Neuronal stem cell (in vitro differentiated cells): ENCODE measurements around the gene REG4.
"Not testable (repeated sequence)": the region's sequence is repeated elsewhere in the genome, so short reads cannot be mapped to it uniquely, and the experiment has no call there.

ENCODE experiments used
- DNase-seq: peaks from one replicate; pipeline ENCODE4 v3.0.0-alpha.2; 2013; ENCODE audit warnings: low spot score
- H2AFZ ChIP-seq: one replicate; pipeline ENCODE4 v1.6.1; 2013; ENCODE audit warnings: mild to moderate bottlenecking, low read length, inconsistent platforms
- H2AK5ac ChIP-seq: 2 replicates; pipeline ENCODE4 v1.6.1; 2013; ENCODE audit warnings: low read depth, mild to moderate bottlenecking, inconsistent platforms, low read length, moderate library complexity, mixed read lengths
- H2BK120ac ChIP-seq: 2 replicates; pipeline ENCODE4 v1.6.1; 2013; ENCODE audit warnings: low read depth, mild to moderate bottlenecking, inconsistent platforms, low read length, moderate library complexity, mixed read lengths
- H2BK12ac ChIP-seq: one replicate; pipeline ENCODE4 v1.6.1; 2013; ENCODE audit warnings: low read length, inconsistent platforms
- H2BK15ac ChIP-seq: 2 replicates; pipeline ENCODE4 v1.6.1; 2013; ENCODE audit warnings: mild to moderate bottlenecking, low read length, inconsistent platforms, mixed read lengths
- H2BK5ac ChIP-seq: one replicate; pipeline ENCODE4 v1.6.1; 2013; ENCODE audit warnings: inconsistent platforms, mild to moderate bottlenecking, low read length, moderate library complexity
- H3K14ac ChIP-seq: one replicate; pipeline ENCODE4 v1.6.1; 2013; ENCODE audit warnings: low read length, inconsistent platforms
- H3K18ac ChIP-seq: 2 replicates; pipeline ENCODE4 v1.6.1; 2013; ENCODE audit warnings: low read length, inconsistent platforms
- H3K23ac ChIP-seq: 2 replicates; pipeline ENCODE4 v1.6.1; 2013; ENCODE audit warnings: low read depth, mild to moderate bottlenecking, mixed read lengths, low read length, inconsistent platforms; ENCODE audit not compliant: poor library complexity
- H3K27ac ChIP-seq: replicated peaks from 3 replicates; pipeline ENCODE4 v1.5.1; 2013; ENCODE audit warnings: low read length, inconsistent platforms
- H3K27me3 ChIP-seq, 3 experiments: 2 replicates each; pipeline ENCODE4 v1.6.1; 2013; ENCODE audit warnings: low read length in 3 of 3, mild to moderate bottlenecking in 2 of 3, inconsistent platforms in 1 of 3, low read depth in 1 of 3, mixed read lengths in 1 of 3, moderate library complexity in 1 of 3; ENCODE audit not compliant: control insufficient read depth in 3 of 3, insufficient read depth in 3 of 3
- H3K36me3 ChIP-seq, 2 donors: replicated peaks in 1 of 2; 2 replicates each; pipeline ENCODE4 v1.6.1; 2013; ENCODE audit warnings: low read length in 2 of 2; ENCODE audit not compliant: control insufficient read depth in 2 of 2, insufficient read depth in 2 of 2
- H3K4ac ChIP-seq: 2 replicates; pipeline ENCODE4 v1.6.1; 2013; ENCODE audit warnings: inconsistent platforms, mild to moderate bottlenecking, low read length, moderate library complexity
- H3K4me1 ChIP-seq, 2 donors: 1 replicate in 1 of 2; 2 replicates in 1 of 2; pipeline ENCODE4 v1.6.1; 2013; ENCODE audit warnings: low read length in 2 of 2, low read depth in 1 of 2; ENCODE audit not compliant: control insufficient read depth in 2 of 2, insufficient read depth in 1 of 2
- H3K4me2 ChIP-seq: one replicate; pipeline ENCODE4 v1.6.1; 2013; ENCODE audit warnings: mild to moderate bottlenecking, low read length, inconsistent platforms; ENCODE audit not compliant: insufficient read depth, poor library complexity, severe bottlenecking
- H3K4me3 ChIP-seq, 2 donors: 2 replicates each; pipeline ENCODE4 v1.5.1; 2013; ENCODE audit warnings: low read length in 2 of 2, mild to moderate bottlenecking in 2 of 2, inconsistent platforms in 1 of 2, moderate library complexity in 1 of 2
- H3K79me1 ChIP-seq: one replicate; pipeline ENCODE4 v1.6.1; 2013; ENCODE audit warnings: low read depth, mild to moderate bottlenecking, inconsistent platforms, low read length, moderate library complexity
- H3K9ac ChIP-seq: one replicate; pipeline ENCODE4 v1.6.1; 2013; ENCODE audit warnings: mild to moderate bottlenecking, low read depth, low read length, inconsistent platforms; ENCODE audit not compliant: poor library complexity
- H3K9me3 ChIP-seq, 2 donors: replicated peaks in 1 of 2; 2 replicates each; pipeline versions ENCODE3 to v1.6.1; 2013; ENCODE audit warnings: low read length in 2 of 2, mild to moderate bottlenecking in 2 of 2, inconsistent platforms in 1 of 2, low read depth in 1 of 2, mixed read lengths in 1 of 2, moderate library complexity in 1 of 2; ENCODE audit not compliant: control insufficient read depth in 2 of 2, insufficient read depth in 1 of 2
- H4K8ac ChIP-seq: one replicate; pipeline ENCODE4 v1.6.1; 2013; ENCODE audit warnings: low read depth, mild to moderate bottlenecking, inconsistent platforms, low read length, moderate library complexity
- H4K91ac ChIP-seq: one replicate; pipeline ENCODE4 v1.6.1; 2013; ENCODE audit warnings: low read length, low read depth, mild to moderate bottlenecking, inconsistent platforms; ENCODE audit not compliant: poor library complexity
- WGBS, 2 donors: extraction: QIAGEN DNeasy Blood & Tissue Kit; methylation state at CpG; one replicate each; pipeline ENCODE4 v1.1.7; 2013; ENCODE audit warnings: missing lambda C conversion rate in 2 of 2, mixed read lengths in 1 of 2; ENCODE audit not compliant: insufficient read length in 2 of 2, insufficient replicate concordance in 1 of 2; ENCODE audit errors: extremely low coverage in 2 of 2; 5-methylcytosine and 5-hydroxymethylcytosine counted together

REG4 gene

GRCh38 chr1:119853155-119853554 lies 41.9 kb upstream of the REG4 start:
- H2AK5ac ChIP-seq: peak overlapping the region; percentile 14
- DNase-seq: no peak
- no peak overlapping the region for H3K14ac ChIP-seq
- no peaks in the 10 kb centered on the region for H3K9me3 ChIP-seq
- no peaks in the 10 kb centered on the region for H3K4me1 ChIP-seq
- H3K4me3 ChIP-seq: no peak overlapping the region
- H3K36me3 ChIP-seq: no peaks in the 10 kb centered on the region
- no peak overlapping the region for H4K8ac ChIP-seq
- no peak overlapping the region for H2BK120ac ChIP-seq
- peak overlapping the region; percentile 58 for H2BK12ac ChIP-seq
- no peak overlapping the region for H3K27ac ChIP-seq
- H2BK5ac ChIP-seq: no peak overlapping the region
- H3K18ac ChIP-seq: no peak overlapping the region
- H3K4me2 ChIP-seq: no peak overlapping the region
- WGBS, 2 donors: no CpG with 5 or more reads among the region's 23 CpGs
- H2AFZ ChIP-seq: no peak overlapping the region
- H3K9ac ChIP-seq: no peak overlapping the region
- no peak overlapping the region for H2BK15ac ChIP-seq
- H3K27me3 ChIP-seq: no peaks in the 10 kb centered on the region
- no peak overlapping the region for H3K4ac ChIP-seq
- H3K79me1 ChIP-seq: no peaks in the 10 kb centered on the region
- no peak overlapping the region for H4K91ac ChIP-seq
- no peak overlapping the region for H3K23ac ChIP-seq

DNA sequence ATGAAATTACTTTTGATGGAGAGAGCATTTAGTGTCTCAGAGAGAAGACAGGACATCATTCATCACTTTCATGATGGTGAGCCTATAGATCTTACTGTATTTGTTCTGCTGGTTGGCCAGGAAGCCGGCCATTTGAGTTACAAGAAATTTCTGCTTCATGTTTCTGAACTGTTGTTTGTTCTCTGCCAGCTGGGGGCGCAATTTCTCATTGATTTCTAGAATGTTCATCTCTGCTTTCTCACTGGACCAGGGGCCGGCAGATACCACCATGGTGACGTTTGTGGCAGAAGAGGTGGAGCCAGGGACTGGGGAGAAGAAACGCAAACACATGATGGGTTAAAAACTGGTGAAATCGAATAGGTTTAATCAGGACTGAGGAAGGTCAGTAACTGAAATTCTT lies 32.9 kb upstream of the REG4 start:
- not testable (repeated sequence) for H2AFZ ChIP-seq, H3K4me3 ChIP-seq, H3K9me3 ChIP-seq, H3K27ac ChIP-seq, H2AK5ac ChIP-seq, H3K4me2 ChIP-seq, H4K91ac ChIP-seq, H3K4me1 ChIP-seq, H3K18ac ChIP-seq, H2BK5ac ChIP-seq, H2BK15ac ChIP-seq, H4K8ac ChIP-seq, H3K36me3 ChIP-seq, H3K9ac ChIP-seq, H3K14ac ChIP-seq, H2BK12ac ChIP-seq, H3K23ac ChIP-seq, H3K27me3 ChIP-seq, H3K4ac ChIP-seq, DNase-seq, H2BK120ac ChIP-seq, H3K79me1 ChIP-seq
- WGBS, 2 donors: no CpG with 5 or more reads among the region's 6 CpGs

DNA sequence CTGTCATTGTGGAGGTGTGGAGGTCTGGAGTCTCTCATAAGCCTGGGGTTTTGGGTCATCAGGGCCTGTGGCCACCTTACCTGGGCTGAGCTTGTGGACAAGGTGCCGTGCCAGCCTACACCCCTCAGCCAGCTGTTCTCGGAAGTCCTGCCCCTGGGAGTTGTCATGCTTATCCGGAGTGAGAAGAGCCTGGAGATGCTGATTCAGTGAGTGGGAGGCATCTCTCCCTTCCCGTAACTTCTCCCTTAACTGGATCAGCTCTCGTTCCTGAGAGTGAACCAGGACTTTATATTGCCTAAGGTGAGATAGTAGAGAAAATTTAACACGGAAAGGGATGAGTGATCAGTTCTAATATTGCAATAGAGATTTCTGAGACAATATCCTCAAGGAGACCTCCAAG lies 30.0 kb upstream of the REG4 start:
- H2BK120ac ChIP-seq: no peak overlapping the region
- no peak overlapping the region for H3K4me2 ChIP-seq
- no peak overlapping the region for H2BK15ac ChIP-seq
- no peak overlapping the region for H4K8ac ChIP-seq
- H2BK5ac ChIP-seq: no peak overlapping the region
- no CpG with 5 or more reads among the region's 6 CpGs for WGBS, 2 donors
- no peak overlapping the region for H3K27ac ChIP-seq
- no peak overlapping the region for H3K9ac ChIP-seq
- no peak overlapping the region for H3K18ac ChIP-seq
- H2AFZ ChIP-seq: no peak overlapping the region
- H3K14ac ChIP-seq: no peak overlapping the region
- no peaks in the 10 kb centered on the region for H3K9me3 ChIP-seq
- no peaks in the 10 kb centered on the region for H3K27me3 ChIP-seq
- H2BK12ac ChIP-seq: no peak overlapping the region
- no peaks in the 10 kb centered on the region for H3K36me3 ChIP-seq
- no peak overlapping the region for H3K4ac ChIP-seq
- no peak overlapping the region for H2AK5ac ChIP-seq
- no peaks in the 10 kb centered on the region for H3K4me1 ChIP-seq
- H3K4me3 ChIP-seq: no peak overlapping the region
- no peak overlapping the region for H3K23ac ChIP-seq
- no peaks in the 10 kb centered on the region for H3K79me1 ChIP-seq
- no peak overlapping the region for H4K91ac ChIP-seq
- no peak for DNase-seq

DNA sequence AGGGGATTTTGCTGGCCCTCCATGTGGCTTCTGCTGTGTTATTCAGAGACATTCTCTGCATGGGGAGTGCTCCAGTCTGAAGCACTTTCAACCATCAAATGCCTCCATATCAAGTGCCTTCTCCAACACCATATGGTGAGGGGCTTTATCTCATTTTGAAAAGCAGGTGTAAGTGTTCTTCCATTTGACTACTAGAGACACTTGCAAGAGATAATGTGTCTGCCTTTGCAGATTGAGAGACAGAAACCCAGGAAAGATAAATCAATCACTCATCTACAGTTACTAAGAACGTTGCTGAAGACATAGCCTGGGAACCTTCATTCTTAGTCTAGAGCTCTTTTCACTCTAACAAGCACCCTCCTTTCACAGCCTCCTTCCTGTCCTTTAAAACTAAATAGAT lies 29.5 kb upstream of the REG4 start:
- no peak for DNase-seq
- no CpG with 5 or more reads among the region's 1 CpG for WGBS, 2 donors
- H3K14ac ChIP-seq: no peak overlapping the region
- H3K9ac ChIP-seq: no peak overlapping the region
- H3K36me3 ChIP-seq: no peaks in the 10 kb centered on the region
- H3K4ac ChIP-seq: no peak overlapping the region
- peaks cover 0 to under 1% (median 0%) of the 10 kb centered on the region in 3 experiments for H3K27me3 ChIP-seq
- H2BK15ac ChIP-seq: no peak overlapping the region
- H3K9me3 ChIP-seq: no peaks in the 10 kb centered on the region
- H2AFZ ChIP-seq: no peak overlapping the region
- H2BK5ac ChIP-seq: no peak overlapping the region
- H3K23ac ChIP-seq: no peak overlapping the region
- H4K91ac ChIP-seq: no peak overlapping the region
- no peaks in the 10 kb centered on the region for H3K79me1 ChIP-seq
- no peak overlapping the region for H4K8ac ChIP-seq
- no peak overlapping the region for H2BK120ac ChIP-seq
- H3K18ac ChIP-seq: no peak overlapping the region
- H3K27ac ChIP-seq: no peak overlapping the region
- H2AK5ac ChIP-seq: no peak overlapping the region
- no peaks in the 10 kb centered on the region for H3K4me1 ChIP-seq
- H3K4me2 ChIP-seq: no peak overlapping the region
- no peak overlapping the region for H3K4me3 ChIP-seq
- no peak overlapping the region for H2BK12ac ChIP-seq
